Loucy (cell line): ENCODE data around the gene ABCG1.

ENCODE experiments used
- EZH2phosphoT487 ChIP-seq: fragments of 200-600 bp; IDR thresholded peaks from 2 replicates; pipeline ENCODE4 v1.6.1; 2018; ENCODE audit warnings: antibody characterized with exemption, mild to moderate bottlenecking, moderate library complexity, borderline replicate concordance
- TF ChIP-seq, protein P1 (sequence below): fragments of 200-600 bp; sonication (generic); conservative IDR thresholded peaks from 2 replicates; pipeline ENCODE4 v1.5.1; 2014; ENCODE audit warnings: mild to moderate bottlenecking, antibody characterized with exemption, low read length

DNA sequence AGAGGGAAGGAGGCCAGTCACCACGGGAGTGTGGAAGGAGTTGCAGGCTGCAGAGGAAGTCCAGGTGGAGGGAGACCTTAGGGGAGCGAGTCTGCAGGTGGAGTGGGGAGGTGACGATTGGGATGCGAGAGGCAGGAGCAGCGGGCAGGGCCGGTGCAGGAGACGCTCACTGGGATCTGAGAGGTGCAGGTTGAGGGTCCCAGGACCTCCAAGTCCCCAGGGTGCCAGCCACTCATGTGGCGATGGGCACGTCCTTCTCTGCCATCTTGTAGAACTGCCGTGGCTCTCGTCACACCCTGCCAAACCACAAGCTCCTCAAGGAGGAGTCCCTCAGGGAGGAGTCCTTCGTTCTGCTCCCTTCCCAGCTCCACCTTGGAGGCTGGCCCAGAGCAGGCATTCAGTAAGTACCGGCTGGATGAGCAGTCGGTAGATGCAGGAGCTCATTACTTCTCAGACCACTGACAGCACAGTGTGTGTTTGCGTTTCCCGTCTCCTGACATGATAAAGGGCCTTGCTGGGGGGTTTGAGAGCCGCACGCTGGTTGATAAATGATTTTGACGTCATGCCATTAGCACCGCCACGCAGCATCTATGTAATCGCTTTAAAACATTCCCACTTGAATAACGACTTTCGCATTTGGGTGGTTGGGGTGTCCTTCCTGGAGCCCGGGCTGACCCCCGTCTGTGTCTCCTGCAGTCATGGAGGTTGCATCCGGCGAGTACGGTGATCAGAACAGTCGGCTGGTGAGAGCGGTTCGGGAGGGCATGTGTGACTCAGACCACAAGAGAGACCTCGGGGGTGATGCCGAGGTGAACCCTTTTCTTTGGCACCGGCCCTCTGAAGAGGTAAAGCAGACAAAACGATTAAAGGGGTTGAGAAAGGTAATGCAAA lies 68.5 kb downstream of the ABCG1 start:
- TF ChIP-seq, protein P1, sequence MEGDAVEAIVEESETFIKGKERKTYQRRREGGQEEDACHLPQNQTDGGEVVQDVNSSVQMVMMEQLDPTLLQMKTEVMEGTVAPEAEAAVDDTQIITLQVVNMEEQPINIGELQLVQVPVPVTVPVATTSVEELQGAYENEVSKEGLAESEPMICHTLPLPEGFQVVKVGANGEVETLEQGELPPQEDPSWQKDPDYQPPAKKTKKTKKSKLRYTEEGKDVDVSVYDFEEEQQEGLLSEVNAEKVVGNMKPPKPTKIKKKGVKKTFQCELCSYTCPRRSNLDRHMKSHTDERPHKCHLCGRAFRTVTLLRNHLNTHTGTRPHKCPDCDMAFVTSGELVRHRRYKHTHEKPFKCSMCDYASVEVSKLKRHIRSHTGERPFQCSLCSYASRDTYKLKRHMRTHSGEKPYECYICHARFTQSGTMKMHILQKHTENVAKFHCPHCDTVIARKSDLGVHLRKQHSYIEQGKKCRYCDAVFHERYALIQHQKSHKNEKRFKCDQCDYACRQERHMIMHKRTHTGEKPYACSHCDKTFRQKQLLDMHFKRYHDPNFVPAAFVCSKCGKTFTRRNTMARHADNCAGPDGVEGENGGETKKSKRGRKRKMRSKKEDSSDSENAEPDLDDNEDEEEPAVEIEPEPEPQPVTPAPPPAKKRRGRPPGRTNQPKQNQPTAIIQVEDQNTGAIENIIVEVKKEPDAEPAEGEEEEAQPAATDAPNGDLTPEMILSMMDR, result no peak
- TF ChIP-seq EZH2phosphoT487, result no peak
